Erythroblast (primary cell): ENCODE results near the gene ADAD1.

Experiments used
- DNase-seq, 2 experiments: peaks; one replicate each; lab custom pipeline; 2025; lab: John Stamatoyannopoulos, UW
- GATA1 ChIP-seq: IDR thresholded peaks from 2 replicates; pipeline ENCODE4 v1.6.1; 2011; ENCODE audit warnings: low read depth, mild to moderate bottlenecking, control low read depth, low read length, moderate library complexity
- POLR2A ChIP-seq: IDR thresholded peaks from 2 replicates; pipeline ENCODE4 v1.6.1; 2011; ENCODE audit warnings: mild to moderate bottlenecking, low read length

Gene ADAD1

GRCh38 chr4:122384245-122384644, 5.4 kb downstream of the ADAD1 start:
- DNase-seq, result no peak
- TF ChIP-seq POLR2A, result no peak
- TF ChIP-seq GATA1, result no peak

DNA sequence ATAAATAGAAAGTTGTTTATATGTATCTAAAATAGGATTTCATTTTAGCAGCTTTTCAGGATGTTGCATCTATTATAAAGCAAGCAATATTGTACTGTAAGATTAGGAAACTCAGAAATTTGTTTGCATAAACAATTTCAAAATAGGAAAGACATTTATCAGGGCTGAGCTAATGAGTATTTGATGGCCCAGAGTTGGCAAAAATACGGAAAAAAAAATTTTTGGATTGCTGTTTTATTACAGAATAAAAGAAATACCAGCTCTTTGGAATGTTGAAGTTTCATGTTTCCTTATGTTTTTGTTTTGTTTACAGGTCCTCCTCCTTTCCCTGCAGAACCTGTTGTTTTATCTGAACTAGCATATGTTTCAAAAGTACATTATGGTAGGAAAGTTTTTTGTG, 14.5 kb downstream of the ADAD1 start:
- no peak for DNase-seq
- TF ChIP-seq GATA1, result no peak
- TF ChIP-seq POLR2A, result no peak

DNA sequence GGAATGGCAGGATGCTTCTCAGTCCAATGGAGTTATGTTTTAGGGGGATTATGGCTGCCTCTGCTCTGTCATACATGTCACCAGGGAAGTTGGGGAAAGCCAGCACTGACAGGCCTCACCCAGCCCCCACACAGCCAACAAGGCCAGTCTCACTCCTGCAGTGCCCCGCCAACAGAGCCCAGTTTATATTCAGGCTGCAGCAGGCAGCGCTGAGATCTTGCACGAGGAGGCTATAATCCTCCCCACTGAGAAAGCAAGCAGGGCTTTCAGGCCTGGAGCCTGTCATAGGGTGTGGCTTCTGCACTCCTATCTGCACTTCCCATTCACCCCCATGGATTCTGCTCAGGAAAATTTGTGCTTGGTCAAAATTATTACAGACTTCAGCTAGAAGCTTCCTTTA, 25.1 kb downstream of the ADAD1 start:
- DNase-seq, result no peak
- TF ChIP-seq POLR2A (no peak), GATA1 (no peak)

DNA sequence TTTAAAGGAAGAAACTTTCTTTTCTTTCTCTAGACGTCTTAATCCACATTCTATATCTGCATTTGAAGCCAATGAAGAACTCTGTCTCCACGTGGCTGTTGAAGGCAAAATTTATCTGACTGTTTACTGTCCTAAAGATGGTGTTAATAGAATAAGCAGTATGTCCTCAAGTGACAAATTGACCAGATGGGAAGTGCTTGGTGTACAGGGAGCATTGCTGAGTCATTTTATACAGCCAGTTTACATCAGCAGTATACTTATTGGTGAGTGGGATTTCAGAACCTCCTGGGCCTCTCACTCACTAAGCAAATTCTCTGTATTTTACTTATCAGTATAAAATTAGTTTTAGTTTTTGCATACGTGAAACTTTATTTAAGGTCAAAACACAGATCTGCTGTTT, 33.7 kb downstream of the ADAD1 start:
- peak in 1 of 2 experiments; percentile 15 for DNase-seq
- TF ChIP-seq POLR2A, result no peak
- TF ChIP-seq GATA1, result no peak

GRCh38 chr4:122423246-122423645, 44.4 kb downstream of the ADAD1 start:
- DNase-seq, result no peak
- TF ChIP-seq POLR2A, result no peak
- TF ChIP-seq GATA1, result no peak

DNA sequence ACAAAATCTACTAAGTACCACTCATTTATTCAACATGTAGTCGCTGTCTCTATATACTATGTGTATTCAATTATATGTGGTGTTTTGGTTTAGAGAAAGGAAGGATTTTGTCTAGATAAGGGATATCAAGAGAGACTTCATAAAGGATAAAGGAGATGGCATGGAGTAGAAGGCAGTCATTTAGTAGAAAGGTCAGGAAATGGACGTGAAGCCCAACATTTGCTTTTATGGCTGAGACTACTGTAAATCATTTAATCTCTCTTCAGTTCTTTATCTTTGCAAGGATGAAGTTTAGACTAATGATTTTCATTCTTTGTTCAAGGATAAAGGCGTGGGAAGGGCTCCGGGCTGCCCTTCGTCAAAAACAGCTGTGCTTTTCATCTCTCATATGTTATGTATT, 52.5 kb downstream of the ADAD1 start:
- no peak for DNase-seq
- TF ChIP-seq GATA1, result no peak
- no peak for TF ChIP-seq POLR2A

DNA sequence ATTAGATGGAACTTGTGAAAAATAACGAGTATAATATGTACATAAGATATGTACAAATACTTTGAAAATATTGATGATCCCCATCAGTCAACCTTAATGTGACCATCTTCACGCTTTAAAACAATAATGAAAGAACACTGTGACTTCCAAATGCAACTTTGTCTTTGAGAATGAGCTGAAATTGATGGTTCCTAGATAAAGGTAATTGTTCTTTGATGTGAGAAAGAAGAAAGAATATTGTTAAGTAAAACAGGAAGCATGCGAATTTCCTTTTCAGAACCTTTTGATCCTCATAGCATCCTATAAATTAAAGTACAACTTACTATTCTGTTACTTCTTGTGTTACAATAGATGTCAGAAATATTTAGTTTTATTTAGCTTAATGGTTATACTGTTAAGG, 55.5 kb downstream of the ADAD1 start:
- no peak for TF ChIP-seq POLR2A
- no peak for TF ChIP-seq GATA1
- no peak for DNase-seq

DNA sequence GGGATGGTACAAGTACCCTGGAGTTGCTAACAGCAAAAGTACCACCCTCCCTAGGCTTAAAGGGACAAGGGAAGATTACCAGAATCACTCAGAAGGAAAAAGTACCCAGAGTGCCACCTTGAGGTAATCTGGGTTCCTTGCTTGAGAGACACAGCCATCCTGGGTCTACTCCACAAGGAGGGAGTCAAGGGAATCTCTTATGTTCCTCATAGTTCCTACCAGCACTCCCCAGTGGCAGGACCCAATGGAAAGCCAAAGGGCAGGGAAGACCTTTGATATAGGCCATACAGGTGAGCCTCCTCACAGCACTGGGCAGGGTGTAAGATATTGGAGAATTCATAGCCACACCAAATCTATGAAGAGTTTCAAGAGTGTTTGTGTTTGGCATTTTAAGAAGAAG, 72.0 kb downstream of the ADAD1 start:
- TF ChIP-seq GATA1 (no peak), POLR2A (no peak)
- DNase-seq, result peak; percentile 2 to 25

GRCh38 chr4:122453384-122453995, 74.7 kb downstream of the ADAD1 start:
- TF ChIP-seq GATA1 (no peak), POLR2A (no peak)
- DNase-seq, result no peak

GRCh38 chr4:122456231-122457116, 77.7 kb downstream of the ADAD1 start, which contains the start of gene IL2:
IL2 (minus strand) TSS chr4:122456725; CDS start chr4:122456440, 285 bp downstream.
- no peak for DNase-seq
- no peak for TF ChIP-seq POLR2A
- no peak for TF ChIP-seq GATA1

DNA sequence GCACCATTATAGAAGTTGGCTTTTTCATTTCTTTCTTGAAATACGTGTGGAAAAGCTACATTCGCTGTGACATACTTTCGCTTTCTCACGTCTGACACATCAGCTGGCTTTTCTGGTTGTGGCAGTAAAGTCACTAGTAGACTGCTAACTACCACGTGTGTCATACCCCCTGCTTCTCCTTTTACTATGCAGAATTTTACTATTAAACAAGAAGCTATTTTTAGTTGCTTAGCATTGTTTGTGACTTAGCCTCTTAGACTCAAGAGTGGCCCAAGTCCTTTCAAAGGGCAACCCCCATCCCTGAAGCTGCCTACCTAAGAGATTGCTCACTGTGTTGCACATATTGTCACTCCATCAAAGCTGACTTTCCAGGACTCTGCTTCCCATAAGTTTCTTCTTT, 79.8 kb downstream of the ADAD1 start:
- DNase-seq, result peak; percentile 3 to 13
- TF ChIP-seq POLR2A (no peak), GATA1 (no peak)

- no peak for TF ChIP-seq POLR2A
- TF ChIP-seq GATA1, result no peak
- DNase-seq, result no peak
Measured at GRCh38 chr4:122469457-122469856, 90.6 kb downstream of the ADAD1 start.

DNA sequence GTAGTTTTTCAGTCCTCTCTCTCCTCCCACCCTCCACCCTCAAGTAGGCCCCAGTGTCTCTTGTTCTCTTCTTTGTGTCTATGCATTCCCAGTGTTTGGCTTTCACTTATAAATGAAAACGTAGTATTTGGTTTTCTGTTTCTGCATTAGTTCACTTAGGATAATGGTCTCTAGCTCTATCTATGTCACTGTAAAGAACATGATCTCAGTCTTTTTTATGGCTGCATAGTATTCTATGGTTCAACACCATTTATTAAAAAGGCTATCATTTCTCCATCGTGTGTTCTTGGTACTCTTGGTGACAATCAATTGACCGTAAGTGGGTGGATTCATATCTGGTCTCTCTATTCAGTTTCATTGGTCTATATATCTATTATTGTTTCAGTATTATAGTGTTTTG, 96.4 kb downstream of the ADAD1 start:
- TF ChIP-seq POLR2A (no peak), GATA1 (no peak)
- no peak for DNase-seq

GRCh38 chr4:122476126-122476525, 97.3 kb downstream of the ADAD1 start:
- no peak for DNase-seq
- TF ChIP-seq GATA1 (no peak), POLR2A (no peak)
